Measurements from ENCODE around the gene PIRT.
"Not testable (repeated sequence)": the region's sequence is repeated elsewhere in the genome, so short reads cannot be mapped to it uniquely, and the experiment has no call there.

Gene PIRT

GRCh38 chr17:10837921-10838320, at the start of gene PIRT:
Gene PIRT (minus strand): TSS chr17:10838087. CDS start chr17:10825645, 12,442 bp downstream.
- no peak for DNase-seq

GRCh38 chr17:10881959-10882358, 44.1 kb upstream of the PIRT start:
- DNase-seq = no peak

GRCh38 chr17:10879190-10879836, 41.4 kb upstream of the PIRT start:
- no peak for DNase-seq

GRCh38 chr17:10875984-10876555, 38.2 kb upstream of the PIRT start:
- DNase-seq = no peak

GRCh38 chr17:10875430-10875851, 37.6 kb upstream of the PIRT start:
- DNase-seq = no peak

- no peak for DNase-seq
These were observed 34.0 kb upstream of the PIRT start for GRCh38 chr17:10871914-10872313.

- DNase-seq = no peak
These were observed 32.6 kb upstream of the PIRT start for GRCh38 chr17:10870336-10871050.

- DNase-seq = not testable (repeated sequence)
These were observed 30.9 kb upstream of the PIRT start for GRCh38 chr17:10868744-10869143.

GRCh38 chr17:10859051-10859450, 21.2 kb upstream of the PIRT start:
- DNase-seq = no peak

- no peak for DNase-seq
These were observed 20.1 kb upstream of the PIRT start for GRCh38 chr17:10857976-10858375.

GRCh38 chr17:10846636-10847035, 8.7 kb upstream of the PIRT start:
- DNase-seq = not testable (repeated sequence)

- DNase-seq = no peak
These were observed 7.5 kb upstream of the PIRT start for GRCh38 chr17:10845388-10845751.

- DNase-seq = peak; percentile 31
These were observed 6.9 kb upstream of the PIRT start for GRCh38 chr17:10844621-10845387.

- no peak for DNase-seq
These were observed 5.9 kb upstream of the PIRT start for GRCh38 chr17:10843811-10844210.

GRCh38 chr17:10842658-10843057, 4.8 kb upstream of the PIRT start:
- no peak for DNase-seq

- DNase-seq = no peak
These were observed 795 bp upstream of the PIRT start for GRCh38 chr17:10838682-10839081.

GRCh38 chr17:10836966-10837590, 809 bp downstream of the PIRT start:
- DNase-seq = no peak

- DNase-seq = no peak
These were observed 1.7 kb downstream of the PIRT start for GRCh38 chr17:10836145-10836544.

GRCh38 chr17:10831696-10832095, 6.2 kb downstream of the PIRT start:
- DNase-seq = no peak

GRCh38 chr17:10827898-10828552, 9.9 kb downstream of the PIRT start:
- DNase-seq = no peak

- DNase-seq = no peak
These were observed 13.0 kb downstream of the PIRT start for GRCh38 chr17:10824874-10825273.

- no peak for DNase-seq
These were observed 16.1 kb downstream of the PIRT start for GRCh38 chr17:10821770-10822169.

- DNase-seq = no peak
These were observed 16.8 kb downstream of the PIRT start for GRCh38 chr17:10821054-10821453.

Measured in amniotic stem cell (primary cell).